Measurements from ENCODE around the gene PPP6R1. TPM values are rescaled to one million over a fixed set of nuclear protein-coding genes. Genes with fewer than 3 reads are reported as not detected.

Gene PPP6R1
- total and polyA plus RNA-seq, 2 of the 13 experiments (the other 11 are each of a cell fraction or from before 2014, with no cell fraction given), result 25.8 to 54.0 TPM

GRCh38 chr19:55225415-55225958 lies 33.3 kb downstream of the PPP6R1 start (continued):
- no peak for TF ChIP-seq ZNF589 (CRISPR knock-in tag; conservative IDR thresholded peaks at IDR 0.05)
- peak; percentile 37; the same call in 1 of the 2 replicates for TF ChIP-seq ZC3H13 (CRISPR knock-in tag; IDR thresholded peaks at IDR 0.05)
- TF ChIP-seq RELA (CRISPR knock-in tag; IDR thresholded peaks at IDR 0.05), result no peak
- TF ChIP-seq PRMT3 (CRISPR knock-in tag; IDR thresholded peaks at IDR 0.05; ENCODE audit: borderline replicate concordance, low read depth), result no peak
- no peak for TF ChIP-seq MIXL1 (CRISPR knock-in tag; IDR thresholded peaks at IDR 0.05)
- TF ChIP-seq ZNF317 (CRISPR knock-in tag; IDR thresholded peaks at IDR 0.05), result no peak
- TF ChIP-seq DPF2 (CRISPR knock-in tag; IDR thresholded peaks at IDR 0.05; ENCODE audit: borderline replicate concordance, low read depth), result no peak
- TF ChIP-seq, protein P1, sequence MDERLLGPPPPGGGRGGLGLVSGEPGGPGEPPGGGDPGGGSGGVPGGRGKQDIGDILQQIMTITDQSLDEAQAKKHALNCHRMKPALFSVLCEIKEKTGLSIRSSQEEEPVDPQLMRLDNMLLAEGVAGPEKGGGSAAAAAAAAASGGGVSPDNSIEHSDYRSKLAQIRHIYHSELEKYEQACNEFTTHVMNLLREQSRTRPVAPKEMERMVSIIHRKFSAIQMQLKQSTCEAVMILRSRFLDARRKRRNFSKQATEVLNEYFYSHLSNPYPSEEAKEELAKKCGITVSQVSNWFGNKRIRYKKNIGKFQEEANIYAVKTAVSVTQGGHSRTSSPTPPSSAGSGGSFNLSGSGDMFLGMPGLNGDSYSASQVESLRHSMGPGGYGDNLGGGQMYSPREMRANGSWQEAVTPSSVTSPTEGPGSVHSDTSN (CRISPR knock-in tag; IDR thresholded peaks at IDR 0.05), result no peak
- TF ChIP-seq ZFP36L2 (CRISPR knock-in tag; IDR thresholded peaks at IDR 0.05), result no peak
- no peak for TF ChIP-seq ETV6 (CRISPR knock-in tag; conservative IDR thresholded peaks at IDR 0.05)
- TF ChIP-seq NR2C2 (CRISPR knock-in tag; IDR thresholded peaks at IDR 0.05; ENCODE audit: borderline replicate concordance), result no peak
- no peak for TF ChIP-seq ZBTB7B (CRISPR knock-in tag; IDR thresholded peaks at IDR 0.05)
- TF ChIP-seq, protein P2, sequence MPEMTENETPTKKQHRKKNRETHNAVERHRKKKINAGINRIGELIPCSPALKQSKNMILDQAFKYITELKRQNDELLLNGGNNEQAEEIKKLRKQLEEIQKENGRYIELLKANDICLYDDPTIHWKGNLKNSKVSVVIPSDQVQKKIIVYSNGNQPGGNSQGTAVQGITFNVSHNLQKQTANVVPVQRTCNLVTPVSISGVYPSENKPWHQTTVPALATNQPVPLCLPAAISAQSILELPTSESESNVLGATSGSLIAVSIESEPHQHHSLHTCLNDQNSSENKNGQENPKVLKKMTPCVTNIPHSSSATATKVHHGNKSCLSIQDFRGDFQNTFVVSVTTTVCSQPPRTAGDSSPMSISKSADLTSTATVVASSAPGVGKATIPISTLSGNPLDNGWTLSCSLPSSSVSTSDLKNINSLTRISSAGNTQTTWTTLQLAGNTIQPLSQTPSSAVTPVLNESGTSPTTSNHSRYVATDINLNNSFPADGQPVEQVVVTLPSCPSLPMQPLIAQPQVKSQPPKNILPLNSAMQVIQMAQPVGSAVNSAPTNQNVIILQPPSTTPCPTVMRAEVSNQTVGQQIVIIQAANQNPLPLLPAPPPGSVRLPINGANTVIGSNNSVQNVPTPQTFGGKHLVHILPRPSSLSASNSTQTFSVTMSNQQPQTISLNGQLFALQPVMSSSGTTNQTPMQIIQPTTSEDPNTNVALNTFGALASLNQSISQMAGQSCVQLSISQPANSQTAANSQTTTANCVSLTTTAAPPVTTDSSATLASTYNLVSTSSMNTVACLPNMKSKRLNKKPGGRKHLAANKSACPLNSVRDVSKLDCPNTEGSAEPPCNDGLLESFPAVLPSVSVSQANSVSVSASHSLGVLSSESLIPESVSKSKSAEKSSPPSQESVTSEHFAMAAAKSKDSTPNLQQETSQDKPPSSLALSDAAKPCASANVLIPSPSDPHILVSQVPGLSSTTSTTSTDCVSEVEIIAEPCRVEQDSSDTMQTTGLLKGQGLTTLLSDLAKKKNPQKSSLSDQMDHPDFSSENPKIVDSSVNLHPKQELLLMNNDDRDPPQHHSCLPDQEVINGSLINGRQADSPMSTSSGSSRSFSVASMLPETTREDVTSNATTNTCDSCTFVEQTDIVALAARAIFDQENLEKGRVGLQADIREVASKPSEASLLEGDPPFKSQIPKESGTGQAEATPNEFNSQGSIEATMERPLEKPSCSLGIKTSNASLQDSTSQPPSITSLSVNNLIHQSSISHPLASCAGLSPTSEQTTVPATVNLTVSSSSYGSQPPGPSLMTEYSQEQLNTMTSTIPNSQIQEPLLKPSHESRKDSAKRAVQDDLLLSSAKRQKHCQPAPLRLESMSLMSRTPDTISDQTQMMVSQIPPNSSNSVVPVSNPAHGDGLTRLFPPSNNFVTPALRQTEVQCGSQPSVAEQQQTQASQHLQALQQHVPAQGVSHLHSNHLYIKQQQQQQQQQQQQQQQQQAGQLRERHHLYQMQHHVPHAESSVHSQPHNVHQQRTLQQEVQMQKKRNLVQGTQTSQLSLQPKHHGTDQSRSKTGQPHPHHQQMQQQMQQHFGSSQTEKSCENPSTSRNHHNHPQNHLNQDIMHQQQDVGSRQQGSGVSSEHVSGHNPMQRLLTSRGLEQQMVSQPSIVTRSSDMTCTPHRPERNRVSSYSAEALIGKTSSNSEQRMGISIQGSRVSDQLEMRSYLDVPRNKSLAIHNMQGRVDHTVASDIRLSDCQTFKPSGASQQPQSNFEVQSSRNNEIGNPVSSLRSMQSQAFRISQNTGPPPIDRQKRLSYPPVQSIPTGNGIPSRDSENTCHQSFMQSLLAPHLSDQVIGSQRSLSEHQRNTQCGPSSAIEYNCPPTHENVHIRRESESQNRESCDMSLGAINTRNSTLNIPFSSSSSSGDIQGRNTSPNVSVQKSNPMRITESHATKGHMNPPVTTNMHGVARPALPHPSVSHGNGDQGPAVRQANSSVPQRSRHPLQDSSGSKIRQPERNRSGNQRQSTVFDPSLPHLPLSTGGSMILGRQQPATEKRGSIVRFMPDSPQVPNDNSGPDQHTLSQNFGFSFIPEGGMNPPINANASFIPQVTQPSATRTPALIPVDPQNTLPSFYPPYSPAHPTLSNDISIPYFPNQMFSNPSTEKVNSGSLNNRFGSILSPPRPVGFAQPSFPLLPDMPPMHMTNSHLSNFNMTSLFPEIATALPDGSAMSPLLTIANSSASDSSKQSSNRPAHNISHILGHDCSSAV (CRISPR knock-in tag; IDR thresholded peaks at IDR 0.05; ENCODE audit: borderline replicate concordance), result no peak
- TF ChIP-seq ZNF224 (CRISPR knock-in tag; IDR thresholded peaks at IDR 0.05), result no peak
- TF ChIP-seq ZNF446 (CRISPR knock-in tag; IDR thresholded peaks at IDR 0.05), result 0 out of 2 replicates have a peak, but pooled peaks have one; percentile 14
- no peak for TF ChIP-seq IKZF1 (IDR thresholded peaks at IDR 0.05)
- no peak for TF ChIP-seq ZFY (CRISPR knock-in tag; IDR thresholded peaks at IDR 0.05)
- TF ChIP-seq TRIM24 (CRISPR knock-in tag; IDR thresholded peaks at IDR 0.05), result no peak
- no peak for TF ChIP-seq MAFK (conservative IDR thresholded peaks at IDR 0.05 in 1 of 2, IDR thresholded peaks at IDR 0.05 in 1 of 2; ENCODE audit: low read length in 2 of 2)
- TF ChIP-seq, protein P3, sequence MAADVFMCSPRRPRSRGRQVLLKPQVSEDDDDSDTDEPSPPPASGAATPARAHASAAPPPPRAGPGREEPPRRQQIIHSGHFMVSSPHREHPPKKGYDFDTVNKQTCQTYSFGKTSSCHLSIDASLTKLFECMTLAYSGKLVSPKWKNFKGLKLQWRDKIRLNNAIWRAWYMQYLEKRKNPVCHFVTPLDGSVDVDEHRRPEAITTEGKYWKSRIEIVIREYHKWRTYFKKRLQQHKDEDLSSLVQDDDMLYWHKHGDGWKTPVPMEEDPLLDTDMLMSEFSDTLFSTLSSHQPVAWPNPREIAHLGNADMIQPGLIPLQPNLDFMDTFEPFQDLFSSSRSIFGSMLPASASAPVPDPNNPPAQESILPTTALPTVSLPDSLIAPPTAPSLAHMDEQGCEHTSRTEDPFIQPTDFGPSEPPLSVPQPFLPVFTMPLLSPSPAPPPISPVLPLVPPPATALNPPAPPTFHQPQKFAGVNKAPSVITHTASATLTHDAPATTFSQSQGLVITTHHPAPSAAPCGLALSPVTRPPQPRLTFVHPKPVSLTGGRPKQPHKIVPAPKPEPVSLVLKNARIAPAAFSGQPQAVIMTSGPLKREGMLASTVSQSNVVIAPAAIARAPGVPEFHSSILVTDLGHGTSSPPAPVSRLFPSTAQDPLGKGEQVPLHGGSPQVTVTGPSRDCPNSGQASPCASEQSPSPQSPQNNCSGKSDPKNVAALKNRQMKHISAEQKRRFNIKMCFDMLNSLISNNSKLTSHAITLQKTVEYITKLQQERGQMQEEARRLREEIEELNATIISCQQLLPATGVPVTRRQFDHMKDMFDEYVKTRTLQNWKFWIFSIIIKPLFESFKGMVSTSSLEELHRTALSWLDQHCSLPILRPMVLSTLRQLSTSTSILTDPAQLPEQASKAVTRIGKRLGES (CRISPR knock-in tag; IDR thresholded peaks at IDR 0.05; ENCODE audit: borderline replicate concordance), result no peak
